Endothelial cell of umbilical vein (primary cell): ENCODE measurements around the gene SMIM26.

Experiments
- EZH2 ChIP-seq: IDR thresholded peaks from 2 replicates; pipeline ENCODE4 v1.6.1; 2012; ENCODE audit warnings: borderline replicate concordance, low read depth, mild to moderate bottlenecking, moderate library complexity, low read length, inconsistent platforms; ENCODE audit not compliant: severe bottlenecking
- FOS ChIP-seq: IDR thresholded peaks from 2 replicates; pipeline ENCODE4 v1.6.1; 2011; ENCODE audit warnings: mild to moderate bottlenecking, low read length, moderate library complexity, borderline replicate concordance; ENCODE audit not compliant: insufficient read depth
- JUN ChIP-seq: IDR thresholded peaks from 2 replicates; pipeline ENCODE4 v1.6.1; 2011; ENCODE audit warnings: borderline replicate concordance, low read depth; ENCODE audit not compliant: insufficient read length, insufficient read depth
- POLR2A ChIP-seq: IDR thresholded peaks from 2 replicates; pipeline ENCODE4 v1.6.1; 2012; ENCODE audit warnings: low read depth, mild to moderate bottlenecking, control low read depth, low read length
- POLR2AphosphoS5 ChIP-seq: IDR thresholded peaks from 2 replicates; pipeline ENCODE4 v1.6.1; 2012; ENCODE audit warnings: low read depth, mild to moderate bottlenecking, control low read depth, low read length, moderate library complexity; ENCODE audit not compliant: insufficient read depth
- TF ChIP-seq, protein P1 (sequence below), 2 donors: IDR thresholded peaks; 1 replicate in 1 of 2; 2 replicates in 1 of 2; pipeline ENCODE4 v1.5.1; 2011; ENCODE audit warnings: low read length in 2 of 2, mild to moderate bottlenecking in 2 of 2, moderate library complexity in 2 of 2, control low read depth in 1 of 2, inconsistent platforms in 1 of 2, low read depth in 1 of 2; ENCODE audit not compliant: insufficient read depth in 1 of 2; ENCODE audit errors: extremely low read depth in 1 of 2

DNA sequence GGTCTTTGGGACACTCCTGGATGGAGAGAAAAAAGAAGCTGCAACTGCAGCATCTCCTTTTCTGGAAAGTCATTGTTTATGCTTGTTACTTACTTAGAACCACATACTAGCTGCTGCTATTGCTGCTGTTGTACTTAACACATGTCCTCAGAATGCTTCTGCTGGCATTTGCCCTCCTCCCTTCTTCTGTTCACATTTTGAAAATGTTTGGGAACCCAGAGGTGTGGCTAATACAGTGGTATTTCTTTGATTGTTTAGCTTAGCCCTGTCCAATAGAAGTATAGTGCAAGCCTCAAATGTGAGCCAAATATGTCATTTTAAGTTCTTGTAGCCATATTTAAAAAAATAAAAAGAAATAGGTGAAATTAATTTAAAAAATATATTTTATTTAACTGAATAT lies 29.0 kb downstream of the SMIM26 start:
- TF ChIP-seq POLR2A (no peak), JUN (no peak), FOS (no peak), EZH2 (no peak), POLR2AphosphoS5 (no peak)
- TF ChIP-seq, protein P1, sequence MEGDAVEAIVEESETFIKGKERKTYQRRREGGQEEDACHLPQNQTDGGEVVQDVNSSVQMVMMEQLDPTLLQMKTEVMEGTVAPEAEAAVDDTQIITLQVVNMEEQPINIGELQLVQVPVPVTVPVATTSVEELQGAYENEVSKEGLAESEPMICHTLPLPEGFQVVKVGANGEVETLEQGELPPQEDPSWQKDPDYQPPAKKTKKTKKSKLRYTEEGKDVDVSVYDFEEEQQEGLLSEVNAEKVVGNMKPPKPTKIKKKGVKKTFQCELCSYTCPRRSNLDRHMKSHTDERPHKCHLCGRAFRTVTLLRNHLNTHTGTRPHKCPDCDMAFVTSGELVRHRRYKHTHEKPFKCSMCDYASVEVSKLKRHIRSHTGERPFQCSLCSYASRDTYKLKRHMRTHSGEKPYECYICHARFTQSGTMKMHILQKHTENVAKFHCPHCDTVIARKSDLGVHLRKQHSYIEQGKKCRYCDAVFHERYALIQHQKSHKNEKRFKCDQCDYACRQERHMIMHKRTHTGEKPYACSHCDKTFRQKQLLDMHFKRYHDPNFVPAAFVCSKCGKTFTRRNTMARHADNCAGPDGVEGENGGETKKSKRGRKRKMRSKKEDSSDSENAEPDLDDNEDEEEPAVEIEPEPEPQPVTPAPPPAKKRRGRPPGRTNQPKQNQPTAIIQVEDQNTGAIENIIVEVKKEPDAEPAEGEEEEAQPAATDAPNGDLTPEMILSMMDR (IDR thresholded peaks at IDR 0.05; ENCODE audit: extremely low read depth in 1 of 2, insufficient read depth in 1 of 2, low read depth in 1 of 2, low read length in 2 of 2), result no peak
